HG02610 (cell line): Measurements from ENCODE around the gene ANXA9.

Source experiments
- ATAC-seq: cut with Tn5 transposase; IDR thresholded peaks from one replicate; pipeline ENCODE4 v1.9.1; 2021; ENCODE audit warnings: mild to moderate bottlenecking, moderate library complexity; ENCODE audit not compliant: unreplicated experiment

ANXA9 gene

GRCh38 chr1:150981805-150982712 is at the start of gene ANXA9:
Gene ANXA9, plus strand, starts transcription at chr1:150982292. Its CDS starts 814 bp downstream, at chr1:150983106.
- no peak for ATAC-seq

- no peak for ATAC-seq
These were observed 37.2 kb upstream of the ANXA9 start for GRCh38 chr1:150944856-150945255.

- ATAC-seq = no peak
These were observed 27.4 kb upstream of the ANXA9 start for GRCh38 chr1:150954708-150955107.

GRCh38 chr1:150955280-150955679 is 26.8 kb upstream of the ANXA9 start:
- no peak for ATAC-seq

GRCh38 chr1:150957666-150958065 is 24.4 kb upstream of the ANXA9 start:
- no peak for ATAC-seq

GRCh38 chr1:150960646-150961045 is 21.4 kb upstream of the ANXA9 start:
- no peak for ATAC-seq

GRCh38 chr1:150961756-150962155 is 20.3 kb upstream of the ANXA9 start:
- ATAC-seq = no peak

- no peak for ATAC-seq
These were observed 18.6 kb upstream of the ANXA9 start for GRCh38 chr1:150963321-150964163.

- ATAC-seq = no peak
These were observed 18.0 kb upstream of the ANXA9 start for GRCh38 chr1:150964164-150964489.

- no peak for ATAC-seq
These were observed 16.5 kb upstream of the ANXA9 start for GRCh38 chr1:150965605-150966004.

GRCh38 chr1:150966011-150966410 is 16.1 kb upstream of the ANXA9 start:
- no peak for ATAC-seq

- no peak for ATAC-seq
These were observed 14.2 kb upstream of the ANXA9 start for GRCh38 chr1:150967936-150968335.

GRCh38 chr1:150968491-150968890 is 13.6 kb upstream of the ANXA9 start:
- ATAC-seq = no peak

- no peak for ATAC-seq
These were observed 12.5 kb upstream of the ANXA9 start for GRCh38 chr1:150969626-150970025.

GRCh38 chr1:150970808-150971582 is 11.1 kb upstream of the ANXA9 start:
- no peak for ATAC-seq

- no peak for ATAC-seq
These were observed 10.3 kb upstream of the ANXA9 start for GRCh38 chr1:150971583-150972416.

- ATAC-seq = no peak
These were observed 9.6 kb upstream of the ANXA9 start for GRCh38 chr1:150972417-150972940.

- ATAC-seq = no peak
These were observed 8.7 kb upstream of the ANXA9 start for GRCh38 chr1:150973258-150973835.

- ATAC-seq = peak; percentile 38
These were observed 8.1 kb upstream of the ANXA9 start for GRCh38 chr1:150973836-150974579.
